Hepatocyte (in vitro differentiated cells): ENCODE results near the gene TTLL1. TPM values are rescaled to one million over a fixed set of nuclear protein-coding genes. Genes with fewer than 3 reads are reported as not detected.

Experiments
- DNase-seq: peaks from one replicate; pipeline ENCODE4 v3.0.0-alpha.2; 2016; ENCODE audit warnings: low spot score
- H2AFZ ChIP-seq: fragments of 200-600 bp; sonication (generic); 2 replicates; pipeline ENCODE4 v1.6.0; 2016; ENCODE audit warnings: antibody characterized with exemption, mild to moderate bottlenecking
- H3K27ac ChIP-seq: fragments of 200-600 bp; sonication (generic); 2 replicates; pipeline ENCODE4 v1.5.1; 2016; ENCODE audit warnings: mild to moderate bottlenecking
- H3K27me3 ChIP-seq: fragments of 200-600 bp; sonication (generic); 2 replicates; pipeline ENCODE4 v1.6.1; 2016
- H3K36me3 ChIP-seq: fragments of 200-600 bp; sonication (generic); replicated peaks from 2 replicates; pipeline ENCODE4 v1.5.1; 2016; ENCODE audit warnings: low read depth; ENCODE audit not compliant: insufficient read depth
- H3K4me1 ChIP-seq: fragments of 200-600 bp; sonication (generic); 2 replicates; pipeline ENCODE4 v1.5.1; 2016; ENCODE audit warnings: mild to moderate bottlenecking, moderate library complexity; ENCODE audit not compliant: insufficient read depth
- H3K4me2 ChIP-seq: fragments of 200-600 bp; sonication (generic); 2 replicates; pipeline ENCODE4 v1.6.0; 2016
- H3K4me3 ChIP-seq: fragments of 200-600 bp; sonication (generic); 2 replicates; pipeline ENCODE4 v1.5.1; 2016; ENCODE audit warnings: mild to moderate bottlenecking
- H3K79me2 ChIP-seq: fragments of 200-600 bp; sonication (generic); 2 replicates; pipeline ENCODE4 v1.6.0; 2017; ENCODE audit warnings: mild to moderate bottlenecking
- H3K9me2 ChIP-seq: fragments of 200-600 bp; sonication (generic); replicated peaks from 2 replicates; pipeline ENCODE4 v1.6.0; 2017; ENCODE audit warnings: mild to moderate bottlenecking; ENCODE audit not compliant: insufficient read depth
- H3K9me3 ChIP-seq: fragments of 200-600 bp; sonication (generic); 2 replicates; pipeline ENCODE4 v1.5.1; 2016; ENCODE audit warnings: low read depth, mild to moderate bottlenecking
- H4K20me1 ChIP-seq: fragments of 200-600 bp; sonication (generic); 2 replicates; pipeline ENCODE4 v1.6.0; 2016; ENCODE audit warnings: mild to moderate bottlenecking; ENCODE audit not compliant: insufficient read depth, poor library complexity, severe bottlenecking
- CTCF ChIP-seq: fragments of 200-600 bp; sonication (generic); IDR thresholded peaks from 2 replicates; pipeline ENCODE4 v1.5.1; 2016; ENCODE audit warnings: antibody characterized with exemption, mild to moderate bottlenecking; ENCODE audit not compliant: poor library complexity
- EZH2 ChIP-seq: fragments of 200-600 bp; sonication (generic); IDR thresholded peaks from 2 replicates; pipeline ENCODE4 v1.6.1; 2016; ENCODE audit warnings: antibody characterized with exemption, mild to moderate bottlenecking, borderline replicate concordance
- EZH2phosphoT487 ChIP-seq: fragments of 200-600 bp; sonication (generic); IDR thresholded peaks from one replicate; pipeline ENCODE4 v1.6.1; 2018; ENCODE audit warnings: antibody characterized with exemption, mild to moderate bottlenecking, low read depth, moderate library complexity; ENCODE audit not compliant: unreplicated experiment, severe bottlenecking
- WGBS: methylation state at CpG from one replicate; pipeline ENCODE4 v1.1.6; 2016; ENCODE audit warnings: low lambda C conversion rate; ENCODE audit errors: missing lambda C conversion rate; 5-methylcytosine and 5-hydroxymethylcytosine counted together
- polyA plus RNA-seq: library from polyadenylated mRNA; unstranded; fragments of >200 nt; fragmentation: Nextera tagmentation; extraction: Ambion mirVana; gene quantifications from 2 replicates; pipeline ENCODE4 v1.2.1, GENCODE V29; 2016
- total RNA-seq: library from RNA; depleted of rRNA; stranded (reverse); fragments of >200 nt; gene quantifications from 2 replicates; pipeline ENCODE4 v1.2.3, GENCODE V29; 2014

TTLL1 gene
- total and polyA plus RNA-seq, 2 experiments from 2014 or later, result 6.4 to 8.7 TPM

- no peak overlapping the region for H3K27ac ChIP-seq
- no peak overlapping the region for H2AFZ ChIP-seq
- no peaks in the 10 kb centered on the region for H3K4me1 ChIP-seq
- no peak for DNase-seq
- no peak for TF ChIP-seq CTCF
- no peaks in the 10 kb centered on the region for H3K9me3 ChIP-seq
- 55% methylated on average over 4 of the region's 4 CpGs for WGBS
- H3K4me3 ChIP-seq, result no peak overlapping the region
- no peaks in the 10 kb centered on the region for H3K79me2 ChIP-seq
- no peak overlapping the region for H3K4me2 ChIP-seq
- H3K36me3 ChIP-seq, result no peaks in the 10 kb centered on the region
- no peaks in the 10 kb centered on the region for H4K20me1 ChIP-seq
- no peaks in the 10 kb centered on the region for H3K9me2 ChIP-seq
- H3K27me3 ChIP-seq, result no peaks in the 10 kb centered on the region
Observed at GRCh38 chr22:43098356-43098755, 9.2 kb upstream of the TTLL1 start.

DNA sequence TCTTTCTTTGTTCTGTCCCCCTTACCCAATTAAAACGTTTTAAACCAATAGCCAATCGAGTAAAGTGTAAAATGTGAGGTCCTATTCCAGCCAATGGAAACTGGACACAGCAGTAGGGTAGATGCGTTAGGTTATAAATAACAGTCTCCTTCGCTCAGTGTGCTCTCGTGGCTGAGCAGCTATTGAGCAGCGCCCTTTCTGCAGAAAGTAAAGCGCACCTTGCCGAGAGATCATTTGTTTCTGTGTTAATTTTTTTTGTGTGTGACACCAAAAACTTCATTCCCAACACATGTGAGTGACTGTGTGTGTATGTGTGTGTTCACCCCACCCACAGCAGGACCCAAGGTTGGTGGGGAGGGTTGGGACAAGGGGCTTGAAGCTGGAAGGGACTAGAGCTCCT is 7.2 kb upstream of the TTLL1 start:
- no peak for DNase-seq
- Histone ChIP-seq H3K79me2 (no peaks in the 10 kb centered on the region), H3K9me3 (no peaks in the 10 kb centered on the region), H3K4me2 (no peak overlapping the region), H4K20me1 (no peaks in the 10 kb centered on the region), H3K9me2 (no peaks in the 10 kb centered on the region), H3K27me3 (no peaks in the 10 kb centered on the region), H2AFZ (no peak overlapping the region), H3K36me3 (no peaks in the 10 kb centered on the region), H3K27ac (no peak overlapping the region), H3K4me1 (no peaks in the 10 kb centered on the region), H3K4me3 (no peak overlapping the region)
- 80% methylated on average over 8 of the region's 8 CpGs for WGBS
- TF ChIP-seq EZH2, result no peak
- TF ChIP-seq EZH2phosphoT487, result no peak
- no peak for TF ChIP-seq CTCF

DNA sequence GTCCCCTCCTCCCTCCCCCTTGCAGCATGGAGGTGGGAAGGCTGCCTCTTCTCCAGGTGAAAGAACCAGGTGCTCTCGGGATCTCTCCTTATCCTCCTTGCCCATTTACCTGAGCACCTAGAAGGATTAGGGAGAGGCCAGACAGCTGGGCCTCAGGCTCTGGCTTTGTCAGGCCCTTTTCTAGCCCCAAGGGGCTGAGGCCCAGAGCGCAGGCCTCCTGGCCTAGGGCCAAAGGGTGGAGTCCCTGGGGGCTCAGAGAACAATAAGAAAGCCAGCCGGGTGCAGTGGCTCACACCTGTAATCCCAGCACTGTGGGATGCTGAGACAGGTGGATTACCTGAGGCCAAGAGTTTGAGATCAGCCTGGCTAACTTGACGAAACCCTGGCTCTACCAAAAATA is 5.4 kb upstream of the TTLL1 start:
- Histone ChIP-seq H2AFZ (no peak overlapping the region), H3K4me1 (no peaks in the 10 kb centered on the region), H3K27me3 (no peaks in the 10 kb centered on the region), H3K36me3 (no peaks in the 10 kb centered on the region), H3K9me3 (no peaks in the 10 kb centered on the region), H4K20me1 (no peaks in the 10 kb centered on the region), H3K27ac (no peak overlapping the region), H3K4me3 (no peak overlapping the region), H3K79me2 (no peaks in the 10 kb centered on the region), H3K4me2 (no peak overlapping the region), H3K9me2 (no peaks in the 10 kb centered on the region)
- 83% methylated on average over 4 of the region's 4 CpGs for WGBS
- TF ChIP-seq EZH2phosphoT487, result no peak
- no peak for TF ChIP-seq EZH2
- no peak for TF ChIP-seq CTCF
- no peak for DNase-seq

- TF ChIP-seq CTCF (no peak), EZH2phosphoT487 (no peak), EZH2 (no peak)
- H4K20me1 ChIP-seq, result no peaks in the 10 kb centered on the region
- no peak overlapping the region for H3K4me2 ChIP-seq
- no peak overlapping the region for H2AFZ ChIP-seq
- H3K4me1 ChIP-seq, result no peaks in the 10 kb centered on the region
- H3K79me2 ChIP-seq, result no peaks in the 10 kb centered on the region
- H3K4me3 ChIP-seq, result no peak overlapping the region
- H3K9me3 ChIP-seq, result no peaks in the 10 kb centered on the region
- H3K9me2 ChIP-seq, result no peaks in the 10 kb centered on the region
- 73% methylated on average over 7 of the region's 7 CpGs for WGBS
- peak; percentile 45 for DNase-seq
- no peak overlapping the region for H3K27ac ChIP-seq
- H3K27me3 ChIP-seq, result no peaks in the 10 kb centered on the region
- H3K36me3 ChIP-seq, result no peaks in the 10 kb centered on the region
Observed at GRCh38 chr22:43094085-43094484, 4.9 kb upstream of the TTLL1 start.
